ENCODE data around the gene CCNL2. TPM values are rescaled to one million over a fixed set of nuclear protein-coding genes. Genes with fewer than 3 reads are reported as not detected.

Gene CCNL2
- total and polyA plus RNA-seq, 2 donors (not counting 1 experiment from before 2014, with no cell fraction given) = 263 to 347 TPM

GRCh38 chr1:1360506-1361169 is 38.5 kb downstream of the CCNL2 start:
- peaks cover 24% of the 10 kb centered on the region for H3K27me3 Mint-ChIP-seq
- CTCF ChIA-PET = no interaction called here
- peaks cover 0 to 6% (median 0%) of the 10 kb centered on the region in 3 donors for H3K9me3 ChIP-seq (ENCODE audit: control extremely low read depth in 1 of 3, control insufficient read depth in 2 of 3, insufficient read depth in 1 of 3, low read length in 2 of 3)
- no peak for DNase-seq
- peaks cover 11 to 14% of the 10 kb centered on the region in 2 donors for H3K4me1 ChIP-seq (ENCODE audit: control insufficient read depth in 2 of 2, insufficient read depth in 2 of 2, low read length in 2 of 2)
- intact Hi-C loops (cut with micrococcal nuclease) = no loop called here
- no peaks in the 10 kb centered on the region for H3K36me3 ChIP-seq (replicated peaks in 1 of 2; ENCODE audit: control extremely low read depth in 1 of 2, control insufficient read depth in 1 of 2, extremely low read depth in 1 of 2, insufficient read depth in 2 of 2, low read length in 1 of 2)
- no peak overlapping the region for H3K27ac Mint-ChIP-seq
- H2AFZ ChIP-seq (ENCODE audit: insufficient read depth, low read depth, low read length, poor library complexity, severe bottlenecking) = no peak overlapping the region
- no peak overlapping the region for H3K9ac ChIP-seq (ENCODE audit: low read length)
- no peaks in the 10 kb centered on the region for H3K79me2 ChIP-seq (ENCODE audit: control insufficient read depth, insufficient read depth, low read length)
- no peak for TF ChIP-seq CTCF (IDR thresholded peaks at IDR 0.05)
- no peak for TF ChIP-seq EZH2 (IDR thresholded peaks at IDR 0.05; ENCODE audit: borderline replicate concordance, insufficient read depth, low read depth, low read length, poor library complexity, severe bottlenecking)
- ATAC-seq (ENCODE audit: low read depth) = no peak
- no peaks in the 10 kb centered on the region for H4K20me1 ChIP-seq (ENCODE audit: control insufficient read depth, insufficient read depth, low read length, poor library complexity, severe bottlenecking)
- H3K4me1 Mint-ChIP-seq = peaks cover 8% of the 10 kb centered on the region
- WGBS (ENCODE audit: insufficient coverage) = 82% methylated on average over 20 of the region's 20 CpGs
- H3K27me3 ChIP-seq (replicated peaks in 1 of 4; ENCODE audit: control extremely low read depth in 1 of 4, control insufficient read depth in 3 of 4, insufficient read depth in 4 of 4, low read length in 3 of 4) = peaks cover 0 to 46% (median 13%) of the 10 kb centered on the region in 4 experiments
- POLR2A ChIA-PET = no interaction called here
- H3K4me3 Mint-ChIP-seq = no peak overlapping the region
- no peak overlapping the region for H3K4me3 ChIP-seq (ENCODE audit: control extremely low read depth in 1 of 5, extremely low read depth in 1 of 5, insufficient read depth in 1 of 5, low read depth in 2 of 5, low read length in 4 of 5)
- H3K9me3 Mint-ChIP-seq (ENCODE audit: insufficient read depth) = no peaks in the 10 kb centered on the region
- no peak overlapping the region for H3K27ac ChIP-seq (ENCODE audit: low read length in 2 of 2)
- no peak overlapping the region for H3K4me2 ChIP-seq (replicated peaks; ENCODE audit: low read depth, low read length, poor library complexity, severe bottlenecking)

GRCh38 chr1:1359664-1360468 is 39.3 kb downstream of the CCNL2 start:
- no peaks in the 10 kb centered on the region for H3K9me3 Mint-ChIP-seq (ENCODE audit: insufficient read depth)
- no peaks in the 10 kb centered on the region for H3K79me2 ChIP-seq (ENCODE audit: control insufficient read depth, insufficient read depth, low read length)
- intact Hi-C loops (cut with micrococcal nuclease) = no loop called here
- H3K27ac Mint-ChIP-seq = no peak overlapping the region
- peaks cover 8% of the 10 kb centered on the region for H3K4me1 Mint-ChIP-seq
- CTCF ChIA-PET = no interaction called here
- H3K4me2 ChIP-seq (replicated peaks; ENCODE audit: low read depth, low read length, poor library complexity, severe bottlenecking) = no peak overlapping the region
- H3K4me1 ChIP-seq (ENCODE audit: control insufficient read depth in 2 of 2, insufficient read depth in 2 of 2, low read length in 2 of 2) = peaks cover 11 to 14% of the 10 kb centered on the region in 2 donors
- TF ChIP-seq CTCF (IDR thresholded peaks at IDR 0.05) (no peak), EZH2 (IDR thresholded peaks at IDR 0.05; ENCODE audit: borderline replicate concordance, insufficient read depth, low read depth, low read length, poor library complexity, severe bottlenecking) (no peak)
- H2AFZ ChIP-seq (ENCODE audit: insufficient read depth, low read depth, low read length, poor library complexity, severe bottlenecking) = no peak overlapping the region
- 78% methylated on average over 24 of the region's 28 CpGs for WGBS (ENCODE audit: insufficient coverage)
- H3K27me3 Mint-ChIP-seq = peaks cover 24% of the 10 kb centered on the region
- H4K20me1 ChIP-seq (ENCODE audit: control insufficient read depth, insufficient read depth, low read length, poor library complexity, severe bottlenecking) = no peaks in the 10 kb centered on the region
- ATAC-seq (ENCODE audit: low read depth) (no peak), DNase-seq (no peak)
- H3K4me3 ChIP-seq (ENCODE audit: control extremely low read depth in 1 of 5, extremely low read depth in 1 of 5, insufficient read depth in 1 of 5, low read depth in 2 of 5, low read length in 4 of 5) = no peak overlapping the region
- peaks cover 0 to 46% (median 13%) of the 10 kb centered on the region in 4 experiments for H3K27me3 ChIP-seq (replicated peaks in 1 of 4; ENCODE audit: control extremely low read depth in 1 of 4, control insufficient read depth in 3 of 4, insufficient read depth in 4 of 4, low read length in 3 of 4)
- H3K27ac ChIP-seq (ENCODE audit: low read length in 2 of 2) = no peak overlapping the region
- H3K9me3 ChIP-seq (ENCODE audit: control extremely low read depth in 1 of 3, control insufficient read depth in 2 of 3, insufficient read depth in 1 of 3, low read length in 2 of 3) = peaks cover 0 to 6% (median 0%) of the 10 kb centered on the region in 3 donors
- POLR2A ChIA-PET = no interaction called here
- H3K9ac ChIP-seq (ENCODE audit: low read length) = no peak overlapping the region
- H3K4me3 Mint-ChIP-seq = no peak overlapping the region
- H3K36me3 ChIP-seq (replicated peaks in 1 of 2; ENCODE audit: control extremely low read depth in 1 of 2, control insufficient read depth in 1 of 2, extremely low read depth in 1 of 2, insufficient read depth in 2 of 2, low read length in 1 of 2) = no peaks in the 10 kb centered on the region
